OCI-LY1 (cell line): Measurements from ENCODE around the gene TMEM138.

Experiments
- H2AFZ ChIP-seq: fragments of 200-600 bp; sonication (generic), shearing (Covaris generic); 2 replicates; pipeline ENCODE4 v1.6.0; 2014; ENCODE audit warnings: antibody characterized with exemption, mild to moderate bottlenecking, low read length
- H3F3A ChIP-seq: fragments of 200-600 bp; sonication (generic), shearing (Covaris generic); 2 replicates; pipeline ENCODE4 v1.6.0; 2014; ENCODE audit warnings: mild to moderate bottlenecking, antibody characterized with exemption, low read length, moderate library complexity; ENCODE audit not compliant: insufficient read depth
- H3K27ac ChIP-seq: fragments of 200-600 bp; sonication (generic); 2 replicates; pipeline ENCODE4 v1.5.1; 2014; ENCODE audit warnings: low read length, mixed run types, mild to moderate bottlenecking, low read depth; ENCODE audit not compliant: poor library complexity, severe bottlenecking
- H3K27me3 ChIP-seq: fragments of 200-600 bp; sonication (generic); 2 replicates; pipeline ENCODE4 v1.6.0; 2014; ENCODE audit warnings: antibody characterized with exemption, mild to moderate bottlenecking, low read length, moderate library complexity; ENCODE audit not compliant: insufficient read depth
- H3K36me3 ChIP-seq: fragments of 200-600 bp; sonication (generic); 2 replicates; pipeline ENCODE4 v1.6.1; 2014; ENCODE audit warnings: mild to moderate bottlenecking, antibody characterized with exemption, low read length, moderate library complexity, mixed read lengths; ENCODE audit not compliant: insufficient read depth
- H3K4me1 ChIP-seq: fragments of 200-600 bp; sonication (generic); 2 replicates; pipeline ENCODE4 v1.5.1; 2014; ENCODE audit warnings: mild to moderate bottlenecking, low read length, moderate library complexity; ENCODE audit not compliant: insufficient read depth, severe bottlenecking
- H3K4me2 ChIP-seq: fragments of 200-600 bp; sonication (generic), shearing (Covaris generic); 2 replicates; pipeline ENCODE4 v1.6.1; 2014; ENCODE audit warnings: low read length
- H3K4me3 ChIP-seq: fragments of 200-600 bp; sonication (generic); 2 replicates; pipeline ENCODE4 v1.5.1; 2014; ENCODE audit warnings: low read length, low read depth, mild to moderate bottlenecking, mixed read lengths; ENCODE audit not compliant: poor library complexity, severe bottlenecking
- H3K79me2 ChIP-seq: fragments of 200-600 bp; shearing (Covaris generic); 2 replicates; pipeline ENCODE4 v1.6.1; 2016; ENCODE audit warnings: mixed run types, low read length, mixed read lengths; ENCODE audit not compliant: insufficient read depth
- H3K9ac ChIP-seq: fragments of 200-600 bp; sonication (generic), shearing (Covaris generic); 2 replicates; pipeline ENCODE4 v1.6.1; 2014; ENCODE audit warnings: mild to moderate bottlenecking, low read length, mixed read lengths
- H3K9me2 ChIP-seq: fragments of 200-600 bp; sonication (generic), shearing (Covaris generic); 2 replicates; pipeline ENCODE4 v1.6.1; 2014; ENCODE audit warnings: low read depth, mild to moderate bottlenecking, low read length, mixed read lengths
- H3K9me3 ChIP-seq: fragments of 200-600 bp; shearing (Covaris generic); 2 replicates; pipeline ENCODE4 v1.6.1; 2014; ENCODE audit warnings: low read length, mixed read lengths
- H4K20me1 ChIP-seq: fragments of 200-600 bp; sonication (generic), shearing (Covaris generic); 2 replicates; pipeline ENCODE4 v1.6.0; 2016; ENCODE audit warnings: mild to moderate bottlenecking, low read length; ENCODE audit not compliant: insufficient read depth
- CTCF ChIP-seq: fragments of 200-600 bp; sonication (generic), shearing (Covaris generic); IDR thresholded peaks from 2 replicates; pipeline ENCODE4 v1.5.1; 2017; ENCODE audit warnings: mild to moderate bottlenecking, antibody characterized with exemption, low read length, moderate library complexity, mixed read lengths
- EZH2 ChIP-seq: fragments of 200-600 bp; sonication (generic), shearing (Covaris generic); IDR thresholded peaks from 2 replicates; pipeline ENCODE4 v1.8.0; 2017; ENCODE audit warnings: borderline replicate concordance, mixed run types, mild to moderate bottlenecking, antibody characterized with exemption, low read length, moderate library complexity, mixed read lengths

TMEM138 gene

GRCh38 chr11:61345954-61346843, 16.0 kb upstream of the TMEM138 start:
- H3K4me3 ChIP-seq: no peak overlapping the region
- H3K9ac ChIP-seq: no peak overlapping the region
- H3K9me2 ChIP-seq: no peaks in the 10 kb centered on the region
- H3K4me1 ChIP-seq: no peaks in the 10 kb centered on the region
- no peaks in the 10 kb centered on the region for H4K20me1 ChIP-seq
- TF ChIP-seq CTCF: no peak
- no peak for TF ChIP-seq EZH2
- H3K79me2 ChIP-seq: no peaks in the 10 kb centered on the region
- peak overlapping the region; percentile 18 for H3K27ac ChIP-seq
- H3K27me3 ChIP-seq: no peaks in the 10 kb centered on the region
- H3K9me3 ChIP-seq: no peaks in the 10 kb centered on the region
- H2AFZ ChIP-seq: no peak overlapping the region
- H3K4me2 ChIP-seq: no peak overlapping the region
- no peaks in the 10 kb centered on the region; the same call in 1 of the 2 replicates for H3F3A ChIP-seq
- peaks cover 86% of the 10 kb centered on the region for H3K36me3 ChIP-seq

GRCh38 chr11:61347916-61348461, 14.2 kb upstream of the TMEM138 start:
- Histone ChIP-seq H3K79me2 (no peaks in the 10 kb centered on the region), H3K4me3 (no peak overlapping the region), H3F3A (no peaks in the 10 kb centered on the region; the same call in 1 of the 2 replicates), H3K9me2 (no peaks in the 10 kb centered on the region), H3K9ac (no peak overlapping the region), H3K27me3 (no peaks in the 10 kb centered on the region), H2AFZ (no peak overlapping the region), H3K4me2 (no peak overlapping the region), H3K9me3 (no peaks in the 10 kb centered on the region), H3K36me3 (peaks cover 91% of the 10 kb centered on the region), H4K20me1 (no peaks in the 10 kb centered on the region), H3K4me1 (no peaks in the 10 kb centered on the region), H3K27ac (peak overlapping the region; percentile 19)
- TF ChIP-seq EZH2 (no peak), CTCF (no peak)

GRCh38 chr11:61349189-61349751, 12.9 kb upstream of the TMEM138 start:
- no peaks in the 10 kb centered on the region for H4K20me1 ChIP-seq
- H3K36me3 ChIP-seq: peaks cover 93% of the 10 kb centered on the region
- H2AFZ ChIP-seq: no peak overlapping the region
- no peaks in the 10 kb centered on the region; the same call in 1 of the 2 replicates for H3F3A ChIP-seq
- no peaks in the 10 kb centered on the region for H3K9me3 ChIP-seq
- H3K4me2 ChIP-seq: no peak overlapping the region
- no peak overlapping the region for H3K4me3 ChIP-seq
- H3K27ac ChIP-seq: no peak overlapping the region
- TF ChIP-seq CTCF: no peak
- no peak for TF ChIP-seq EZH2
- H3K27me3 ChIP-seq: no peaks in the 10 kb centered on the region
- no peaks in the 10 kb centered on the region for H3K79me2 ChIP-seq
- no peak overlapping the region for H3K9ac ChIP-seq
- H3K4me1 ChIP-seq: peaks cover 9% of the 10 kb centered on the region
- no peaks in the 10 kb centered on the region for H3K9me2 ChIP-seq
